Spleen (tissue), 11 donors: ENCODE data around the gene AARS1. TPM values are rescaled to one million over a fixed set of nuclear protein-coding genes. Genes with fewer than 3 reads are reported as not detected.
"Not testable (repeated sequence)": the region's sequence is repeated elsewhere in the genome, so short reads cannot be mapped to it uniquely, and the experiment has no call there.

ENCODE experiments used
- DNase-seq: peaks from one replicate; pipeline ENCODE4 v3.0.0-alpha.2; 2020
- H3K27ac ChIP-seq, 8 donors: fragments of 200-600 bp; sonication (generic) in 7 of 8; 1 replicate in 4 of 8; 2 replicates in 4 of 8; pipeline versions ENCODE4 v1.5.0 to v1.8.0; 2016 to 2021; ENCODE audit warnings: inconsistent platforms in 4 of 8, mild to moderate bottlenecking in 4 of 8, moderate library complexity in 1 of 8
- H3K27me3 ChIP-seq, 7 donors: fragments of 200-600 bp; sonication (generic) in 6 of 7; replicated peaks in 1 of 7; 1 replicate in 4 of 7; 2 replicates in 3 of 7; pipeline versions ENCODE4 v1.5.0 to v1.8.0; 2016 to 2021; ENCODE audit warnings: inconsistent platforms in 3 of 7, mild to moderate bottlenecking in 1 of 7
- H3K36me3 ChIP-seq, 6 donors: fragments of 200-600 bp; sonication (generic) in 5 of 6; 1 replicate in 4 of 6; 2 replicates in 2 of 6; pipeline versions ENCODE4 v1.5.0 to v1.8.0; 2016 to 2021; ENCODE audit warnings: inconsistent platforms in 2 of 6
- H3K4me1 ChIP-seq, 6 donors: fragments of 200-600 bp; sonication (generic) in 5 of 6; 1 replicate in 3 of 6; 2 replicates in 3 of 6; pipeline versions ENCODE4 v1.5.0 to v1.8.0; 2016 to 2021; ENCODE audit warnings: inconsistent platforms in 3 of 6
- H3K4me3 ChIP-seq, 8 donors: fragments of 200-600 bp; sonication (generic) in 7 of 8; 1 replicate in 4 of 8; 2 replicates in 4 of 8; pipeline versions ENCODE4 v1.5.0 to v1.8.0; 2016 to 2021; ENCODE audit warnings: inconsistent platforms in 4 of 8, mild to moderate bottlenecking in 4 of 8, moderate library complexity in 2 of 8
- H3K9me3 ChIP-seq, 8 donors: fragments of 200-600 bp; sonication (generic) in 7 of 8; 1 replicate in 4 of 8; 2 replicates in 4 of 8; pipeline versions ENCODE4 v1.5.0 to v1.8.0; 2016 to 2021; ENCODE audit warnings: inconsistent platforms in 4 of 8
- POLR2A ChIP-seq, 3 donors: fragments of 450-650 bp; IDR thresholded peaks; one replicate each; pipeline ENCODE4 v1.5.1; 2017; ENCODE audit warnings: antibody characterized with exemption in 3 of 3, mild to moderate bottlenecking in 1 of 3
- POLR2AphosphoS5 ChIP-seq, 3 donors: sonication (generic); formaldehyde crosslinking; IDR thresholded peaks; one replicate each; pipeline ENCODE4 v1.5.1; 2017; ENCODE audit warnings: antibody characterized with exemption in 3 of 3
- WGBS, 5 donors: extraction: QIAGEN DNeasy Blood & Tissue Kit in 3 of 5; methylation state at CpG; one replicate each; pipeline versions ENCODE4 v1.1.5 to v1.1.7; 2013 to 2018; 5-methylcytosine and 5-hydroxymethylcytosine counted together
- intact Hi-C: fragments of 100-400 bp; cut with DNase I; formaldehyde crosslinking; loops from one replicate; pipeline ENCODE4 v1.15.0; 2023; ENCODE audit warnings: low total_unique reads
- polyA plus RNA-seq, 3 donors: library from polyadenylated mRNA; stranded (reverse); fragments of 200-250 nt; gene quantifications; one replicate each; pipeline ENCODE4 v1.2.1, GENCODE V29; 2013
- total RNA-seq, 7 donors: library from RNA; depleted of rRNA in 3 of 7; stranded (reverse); fragments of >200 nt in 3 of 7; fragmentation: NEBNext Ultra II Directional in 4 of 7; extraction: Animal tissue kit (Norgen Biotek cat#: 25700) in 4 of 7; gene quantifications; one replicate each; pipeline versions ENCODE4 v1.1.0 to v1.2.1, GENCODE V29; 2016 to 2021
- TF ChIP-seq, protein P1 (sequence below), 11 experiments: fragments of 200-600 bp in 7 of 11; fragments of 450-650 bp in 4 of 11; sonication (generic) in 4 of 11; IDR thresholded peaks in 8 of 11; conservative IDR thresholded peaks in 3 of 11; 1 replicate in 7 of 11; 2 replicates in 4 of 11; pipeline versions ENCODE4 v1.4.0 to v1.8.0; 2016 to 2021; ENCODE audit warnings: antibody characterized with exemption in 11 of 11, inconsistent platforms in 4 of 11, mild to moderate bottlenecking in 1 of 11
- donor health status: healthy with polysubstance abuse.
- donor health status: DM: no; HTN: no; CAD: no; lungs with moderate emphysema.
- donor health status: DM: no; HTN: no; CAD: no.
- donor health status: Bipolar disorder and iron deficiency.
- donor health status: healthy.
- donor health status: DM: no; HTN: no; CAD: no.
- donor health status: DM: yes; HTN: yes; CAD: no.

AARS1 gene
- total and polyA plus RNA-seq, 10 donors, result 15.4 to 80.9 (median 48.8) TPM

DNA sequence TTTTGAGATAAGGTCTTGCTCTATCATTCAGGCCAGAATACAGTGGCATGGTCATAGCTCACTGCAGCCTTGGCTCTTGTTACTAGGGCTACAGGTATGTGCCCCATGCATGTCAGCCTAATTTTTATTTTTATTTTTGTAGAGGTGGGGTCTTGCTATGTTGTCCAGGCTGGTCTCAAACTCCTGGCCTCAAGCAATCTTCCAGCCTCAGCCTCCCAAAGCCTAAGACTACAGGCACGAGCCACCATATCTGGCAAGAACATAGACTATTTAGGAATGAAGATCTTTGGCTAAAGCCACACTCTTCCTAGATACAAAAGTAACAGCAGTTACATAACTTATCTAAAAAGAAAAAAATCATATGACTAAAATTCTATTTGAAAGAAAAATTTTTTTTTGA lies 41.8 kb upstream of the AARS1 start:
- Histone ChIP-seq H3K27ac (no peak overlapping the region), H3K4me1 (no peaks in the 10 kb centered on the region), H3K4me3 (no peak overlapping the region), H3K9me3 (no peaks in the 10 kb centered on the region), H3K27me3 (no peaks in the 10 kb centered on the region), H3K36me3 (peaks cover 0 to 99% (median 83%) of the 10 kb centered on the region in 6 donors)
- 92 to 100% (median 93%) methylated on average over 1 of the region's 1 CpG for whole genome bisulfite sequencing, 5 donors
- intact Hi-C loops, result no loop called here
- TF ChIP-seq POLR2AphosphoS5 (IDR thresholded peaks at IDR 0.05) (no peak), POLR2A (IDR thresholded peaks at IDR 0.05) (no peak)
- TF ChIP-seq, protein P1, sequence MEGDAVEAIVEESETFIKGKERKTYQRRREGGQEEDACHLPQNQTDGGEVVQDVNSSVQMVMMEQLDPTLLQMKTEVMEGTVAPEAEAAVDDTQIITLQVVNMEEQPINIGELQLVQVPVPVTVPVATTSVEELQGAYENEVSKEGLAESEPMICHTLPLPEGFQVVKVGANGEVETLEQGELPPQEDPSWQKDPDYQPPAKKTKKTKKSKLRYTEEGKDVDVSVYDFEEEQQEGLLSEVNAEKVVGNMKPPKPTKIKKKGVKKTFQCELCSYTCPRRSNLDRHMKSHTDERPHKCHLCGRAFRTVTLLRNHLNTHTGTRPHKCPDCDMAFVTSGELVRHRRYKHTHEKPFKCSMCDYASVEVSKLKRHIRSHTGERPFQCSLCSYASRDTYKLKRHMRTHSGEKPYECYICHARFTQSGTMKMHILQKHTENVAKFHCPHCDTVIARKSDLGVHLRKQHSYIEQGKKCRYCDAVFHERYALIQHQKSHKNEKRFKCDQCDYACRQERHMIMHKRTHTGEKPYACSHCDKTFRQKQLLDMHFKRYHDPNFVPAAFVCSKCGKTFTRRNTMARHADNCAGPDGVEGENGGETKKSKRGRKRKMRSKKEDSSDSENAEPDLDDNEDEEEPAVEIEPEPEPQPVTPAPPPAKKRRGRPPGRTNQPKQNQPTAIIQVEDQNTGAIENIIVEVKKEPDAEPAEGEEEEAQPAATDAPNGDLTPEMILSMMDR (IDR thresholded peaks at IDR 0.05 in 8 of 11, conservative IDR thresholded peaks at IDR 0.05 in 3 of 11), result no peak
- DNase-seq, result no peak

DNA sequence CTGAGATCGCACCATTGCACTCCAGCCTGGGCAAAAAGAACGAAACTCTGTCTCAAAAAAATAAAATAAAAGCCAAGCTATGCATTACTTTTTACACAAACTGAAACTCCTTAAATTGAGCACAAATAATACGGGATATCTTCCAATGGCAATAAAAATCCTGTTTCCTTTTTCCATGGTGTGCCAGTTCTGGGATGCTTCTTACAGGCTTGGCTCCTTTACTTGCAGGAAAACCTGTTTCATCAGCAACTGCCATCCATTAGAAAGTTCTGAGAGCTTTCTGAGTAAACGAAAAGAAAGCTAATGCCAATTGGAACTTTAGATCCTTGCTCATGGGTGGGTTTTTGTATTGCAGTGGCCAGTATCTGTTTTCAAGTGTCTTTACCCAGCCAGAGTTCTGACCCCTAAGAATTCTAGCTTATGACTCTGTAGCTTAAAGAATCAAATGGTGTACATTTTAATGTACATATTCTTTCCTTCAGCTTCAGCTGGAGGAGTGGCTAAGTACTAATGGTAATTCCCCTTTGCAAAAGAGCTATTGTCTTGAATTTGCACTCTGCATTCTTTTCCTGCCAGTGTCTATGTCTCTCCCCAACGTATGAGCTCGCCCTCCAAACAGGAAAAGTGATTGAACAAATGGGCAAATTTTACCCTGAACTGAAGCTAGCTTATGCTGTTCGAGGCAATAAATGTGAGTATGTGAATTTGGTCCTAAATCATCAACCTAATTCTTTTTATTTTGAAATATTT lies 35.9 kb upstream of the AARS1 start:
- intact Hi-C loops, result no loop called here
- Histone ChIP-seq H3K27me3 (no peaks in the 10 kb centered on the region), H3K36me3 (peaks cover 0 to 100% (median 85%) of the 10 kb centered on the region in 6 donors), H3K4me3 (no peak overlapping the region), H3K27ac (no peak overlapping the region), H3K4me1 (no peaks in the 10 kb centered on the region), H3K9me3 (no peaks in the 10 kb centered on the region)
- WGBS, 5 donors, result 89 to 95% (median 93%) methylated on average over 7 of the region's 7 CpGs
- TF ChIP-seq, protein P1 (IDR thresholded peaks at IDR 0.05 in 8 of 11, conservative IDR thresholded peaks at IDR 0.05 in 3 of 11), result no peak
- TF ChIP-seq POLR2A (IDR thresholded peaks at IDR 0.05) (no peak), POLR2AphosphoS5 (IDR thresholded peaks at IDR 0.05) (no peak)
- DNase-seq, result no peak

DNA sequence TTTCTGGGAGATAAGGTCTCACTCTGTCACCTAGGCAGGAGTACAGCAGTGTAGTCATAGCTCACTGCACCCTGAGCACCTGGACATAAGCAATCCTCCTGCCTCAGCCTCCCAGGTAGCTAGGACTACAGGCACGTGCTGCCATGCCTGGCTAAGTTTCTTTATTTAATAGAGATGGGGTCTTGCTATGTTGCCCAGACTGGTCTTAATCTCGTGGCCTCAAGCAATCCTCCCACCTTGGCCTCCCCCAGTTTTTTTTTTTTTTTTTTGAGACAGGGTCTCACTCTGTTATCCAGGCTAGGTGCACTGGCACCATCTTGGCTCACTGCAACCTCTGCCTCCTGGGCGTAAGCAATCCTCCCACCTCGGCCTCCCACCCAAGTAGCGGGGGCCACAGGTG lies 30.8 kb upstream of the AARS1 start:
- Histone ChIP-seq H3K4me1 (no peaks in the 10 kb centered on the region), H3K27me3 (no peaks in the 10 kb centered on the region), H3K4me3 (no peak overlapping the region), H3K27ac (no peak overlapping the region), H3K9me3 (no peaks in the 10 kb centered on the region), H3K36me3 (peaks cover 0 to 100% (median 83%) of the 10 kb centered on the region in 6 donors)
- TF ChIP-seq POLR2AphosphoS5 (IDR thresholded peaks at IDR 0.05), result no peak
- TF ChIP-seq, protein P1 (IDR thresholded peaks at IDR 0.05 in 8 of 11, conservative IDR thresholded peaks at IDR 0.05 in 3 of 11), result no peak
- TF ChIP-seq POLR2A (IDR thresholded peaks at IDR 0.05), result no peak
- no peak for DNase-seq
- intact Hi-C loops, result no loop called here
- WGBS, 5 donors, result 92 to 100% (median 96%) methylated on average over 5 of the region's 5 CpGs

DNA sequence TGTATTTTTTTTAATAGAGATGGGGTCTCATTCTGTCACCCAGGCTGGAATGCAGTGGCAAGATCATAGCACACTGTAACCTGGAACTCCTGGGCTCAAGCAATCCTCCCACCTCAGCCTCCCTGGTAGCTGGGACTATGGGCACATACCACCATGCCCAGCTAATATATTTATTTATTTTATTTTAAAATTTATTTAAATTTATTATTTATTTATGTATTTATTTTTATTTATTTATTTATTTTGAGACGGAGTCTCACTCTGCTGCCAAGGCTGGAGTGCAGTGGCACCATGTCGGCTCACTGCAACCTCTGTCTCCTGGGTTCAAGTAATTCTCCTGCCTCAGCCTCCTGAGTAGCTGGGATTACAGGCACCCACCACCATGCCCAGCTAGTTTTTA lies 18.4 kb upstream of the AARS1 start:
- H3K4me3 ChIP-seq, H3K27ac ChIP-seq, intact Hi-C loops, H3K27me3 ChIP-seq, H3K9me3 ChIP-seq, DNase-seq: not testable (repeated sequence)
- Histone ChIP-seq H3K4me1 (peaks cover 0 to 43% (median 20%) of the 10 kb centered on the region in 6 donors), H3K36me3 (peaks cover 0 to 27% (median 1%) of the 10 kb centered on the region in 6 donors)
- 95 to 100% (median 100%) methylated on average over 2 of the region's 2 CpGs for WGBS, 5 donors
